GM18873 (cell line): ENCODE measurements around the gene CASS4.

Experiments
- ATAC-seq: cut with Tn5 transposase; IDR thresholded peaks from one replicate; pipeline ENCODE4 v1.9.1; 2021; ENCODE audit warnings: mild to moderate bottlenecking, moderate library complexity, moderate number of reproducible peaks; ENCODE audit not compliant: unreplicated experiment, low FRiP score

The CASS4 gene

DNA sequence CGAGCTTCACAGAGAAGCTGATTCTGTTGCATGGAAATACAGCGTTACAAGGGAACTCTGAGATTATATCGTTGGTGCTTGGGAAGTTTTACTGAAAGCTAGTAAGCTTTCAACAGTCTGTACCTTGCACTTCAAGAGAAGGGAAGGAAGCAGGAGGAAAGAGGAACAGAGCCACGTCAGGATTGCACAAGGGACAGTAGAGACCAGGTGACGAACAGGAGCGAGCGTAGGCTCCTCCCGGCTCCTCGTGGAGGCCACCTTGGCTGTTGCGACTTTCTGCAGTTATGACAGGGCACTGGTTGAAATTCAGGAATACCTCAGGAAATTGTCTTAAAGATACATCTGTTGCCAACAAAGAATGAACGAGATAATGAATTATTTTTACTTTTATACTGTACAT lies 75.2 kb downstream of the CASS4 start:
- ATAC-seq, result no peak

DNA sequence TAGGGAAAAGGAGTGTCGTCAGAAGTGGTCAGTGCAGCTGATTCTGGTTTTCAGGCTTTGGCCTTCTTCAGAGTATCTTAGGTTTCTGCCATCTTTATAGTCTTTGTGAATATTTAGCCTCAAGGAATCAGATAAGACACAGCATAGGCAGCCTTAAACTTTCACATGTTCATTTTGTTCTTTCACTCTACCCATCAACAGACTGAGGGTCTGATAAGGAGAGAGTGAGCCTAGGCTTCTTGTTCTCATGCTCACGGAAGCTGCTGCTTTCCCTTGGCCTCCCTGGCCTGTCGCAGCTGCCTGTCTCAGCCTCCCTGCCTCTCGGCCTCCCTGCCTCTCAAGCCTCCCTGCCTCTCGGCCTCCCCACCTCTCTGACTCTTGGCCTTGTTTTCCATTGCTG lies 76.5 kb downstream of the CASS4 start:
- no peak for ATAC-seq

DNA sequence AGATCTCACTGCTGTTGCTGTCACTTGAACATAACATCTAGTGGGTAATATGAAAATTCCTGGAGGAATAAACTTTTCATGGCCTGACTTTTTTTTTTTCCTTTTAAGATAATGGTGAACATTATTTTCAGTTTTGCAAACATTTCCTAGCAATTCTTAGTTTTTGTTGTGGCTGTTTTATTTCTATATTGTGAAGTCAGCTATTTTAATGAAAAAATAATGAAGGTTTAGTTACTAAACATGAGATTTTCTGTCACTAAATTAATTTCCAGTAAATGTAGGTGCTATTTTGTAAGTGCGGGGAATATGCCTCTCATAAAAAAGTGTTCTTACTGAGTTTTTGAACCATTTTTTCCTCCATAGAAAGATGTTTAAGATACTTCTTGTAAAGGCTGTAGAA lies 89.1 kb downstream of the CASS4 start:
- ATAC-seq, result no peak

DNA sequence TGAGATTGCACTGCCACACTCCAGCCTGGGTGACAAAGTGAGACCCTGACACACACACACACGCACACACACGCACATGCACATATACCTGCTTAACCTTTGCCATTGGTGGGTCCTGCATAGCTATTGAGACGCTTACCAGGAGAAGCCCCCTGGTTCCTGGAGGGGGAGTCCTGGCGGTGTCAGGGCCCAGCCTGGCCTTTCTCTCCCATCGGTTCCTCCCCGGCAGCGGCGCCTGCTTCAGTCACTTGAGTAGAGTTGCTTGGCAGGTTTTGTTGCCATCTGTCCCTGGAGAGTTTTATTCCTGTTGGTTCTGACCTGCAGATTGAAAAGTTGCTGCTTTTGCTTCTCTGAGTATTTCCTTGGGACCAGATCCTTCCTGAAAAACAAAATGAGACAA lies 91.9 kb downstream of the CASS4 start:
- no peak for ATAC-seq

DNA sequence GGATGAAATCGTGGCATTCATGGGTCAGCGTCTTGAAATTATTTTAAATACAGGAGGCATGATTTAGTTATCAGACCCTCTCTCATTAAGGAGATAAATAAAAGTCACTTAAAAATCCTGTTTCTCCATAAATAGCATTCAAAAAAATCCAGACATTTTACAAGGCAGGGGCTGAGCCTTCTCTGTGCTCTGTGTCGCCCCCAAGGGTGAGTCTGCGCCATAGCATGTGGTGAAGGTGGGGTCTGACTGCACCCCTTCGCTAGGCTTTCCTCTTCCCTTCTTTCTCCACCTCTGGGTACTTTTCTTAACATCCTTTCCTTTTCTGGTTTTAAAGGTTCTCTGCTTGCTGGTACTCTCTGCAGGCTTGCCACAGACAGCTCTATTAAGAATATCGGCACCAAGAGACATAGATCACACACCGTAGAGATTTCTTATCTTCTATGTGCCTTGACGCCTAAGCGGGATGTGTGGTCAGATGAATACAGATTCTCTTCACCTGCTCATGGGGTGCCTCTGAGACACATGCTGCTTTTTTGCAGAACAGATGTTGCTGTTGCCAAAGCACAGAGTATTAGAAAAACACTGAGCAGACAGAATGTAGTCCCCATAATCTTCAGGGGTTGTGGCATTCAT lies 92.4 kb downstream of the CASS4 start:
- no peak for ATAC-seq

DNA sequence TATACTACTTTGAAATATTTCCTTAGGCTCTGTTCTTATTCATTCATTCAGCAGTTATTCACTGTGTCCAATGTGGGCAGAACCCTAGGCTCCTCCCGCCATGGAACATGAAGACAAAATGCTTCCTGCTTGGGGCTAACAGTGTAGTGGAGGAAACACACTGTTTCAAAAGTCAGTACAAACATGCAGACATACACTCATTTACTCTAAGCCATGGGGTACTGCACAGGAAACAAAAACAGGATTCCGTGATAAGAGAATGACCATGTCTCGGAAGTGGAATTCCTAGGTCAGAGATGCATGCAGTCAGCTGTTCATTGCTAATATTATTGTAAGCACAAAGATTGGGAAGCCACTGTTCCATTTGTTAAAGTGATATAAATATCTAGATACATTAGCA lies 94.0 kb downstream of the CASS4 start:
- ATAC-seq, result no peak
